H1 (cell line): ENCODE results near the gene PASK. TPM values are rescaled to one million over a fixed set of nuclear protein-coding genes. Genes with fewer than 3 reads are reported as not detected.

Experiments used
- CTCF ChIA-PET: fragments of 300-600 bp; sonication (Branson Sonifier 250); formaldehyde crosslinking; loops from one replicate; lab custom pipeline; 2021; ENCODE audit not compliant: partially characterized antibody; lab: Charles Lee
- POLR2A ChIA-PET: fragments of 300-600 bp; sonication (Branson Sonifier 250); formaldehyde crosslinking; loops from one replicate; lab custom pipeline; 2021; ENCODE audit warnings: inconsistent platforms; ENCODE audit not compliant: partially characterized antibody; lab: Charles Lee
- DNase-seq, 2 experiments: peaks; one replicate each; pipeline versions ENCODE4 v3.0.0 to v3.0.0-alpha.2; 2010 to 2022; ENCODE audit warnings: low spot score in 2 of 2, low read depth in 1 of 2, mixed read lengths in 1 of 2
- FAIRE-seq: peaks from 2 replicates; lab custom pipeline; 2011; peaks lifted over from hg19 to GRCh38; lab: Jason Lieb, UNC
- H2AFZ ChIP-seq: 2 replicates; pipeline ENCODE4 v1.8.1; 2012; ENCODE audit warnings: low read length, inconsistent platforms
- H2AK5ac ChIP-seq: 2 replicates; pipeline ENCODE4 v1.6.1; 2013; ENCODE audit warnings: low read depth, low read length
- H2BK120ac ChIP-seq: replicated peaks from 2 replicates; pipeline ENCODE3; 2013; ENCODE audit warnings: low read depth, low read length, inconsistent platforms
- H2BK12ac ChIP-seq: 2 replicates; pipeline ENCODE4 v1.6.1; 2013; ENCODE audit warnings: low read depth, low read length
- H2BK15ac ChIP-seq: 2 replicates; pipeline ENCODE4 v1.6.1; 2013; ENCODE audit warnings: low read length
- H2BK20ac ChIP-seq: 2 replicates; pipeline ENCODE4 v1.6.1; 2013; ENCODE audit warnings: low read length
- H2BK5ac ChIP-seq: 2 replicates; pipeline ENCODE4 v1.6.1; 2013; ENCODE audit warnings: low read depth, low read length
- H3K14ac ChIP-seq: 2 replicates; pipeline ENCODE4 v1.6.1; 2013; ENCODE audit warnings: inconsistent platforms; ENCODE audit not compliant: insufficient read length
- H3K18ac ChIP-seq: 2 replicates; pipeline ENCODE4 v1.6.1; 2013; ENCODE audit warnings: low read length; ENCODE audit errors: extremely low read depth
- H3K23ac ChIP-seq: 2 replicates; pipeline ENCODE4 v1.6.1; 2013; ENCODE audit warnings: inconsistent platforms; ENCODE audit not compliant: insufficient read length
- H3K23me2 ChIP-seq: 2 replicates; pipeline ENCODE4 v1.6.1; 2013; ENCODE audit warnings: low read depth, low read length
- H3K27ac ChIP-seq: 2 replicates; pipeline ENCODE4 v1.6.1; 2011; ENCODE audit warnings: low read depth, low read length, inconsistent platforms
- H3K27me3 ChIP-seq, 4 experiments: replicated peaks in 1 of 4; 1 replicate in 1 of 4; 2 replicates in 3 of 4; pipeline versions ENCODE4 v1.6.1 to v1.8.1; 2011 to 2013; ENCODE audit warnings: low read length in 3 of 4, mild to moderate bottlenecking in 3 of 4, inconsistent platforms in 2 of 4, mixed read lengths in 2 of 4, moderate library complexity in 1 of 4; ENCODE audit not compliant: control insufficient read depth in 3 of 4, insufficient read depth in 3 of 4; ENCODE audit errors: extremely low read depth in 1 of 4
- H3K36me3 ChIP-seq, 4 experiments: 2 replicates each; pipeline versions ENCODE4 v1.6.1 to v1.8.1; 2011 to 2013; ENCODE audit warnings: mild to moderate bottlenecking in 4 of 4, low read length in 3 of 4, moderate library complexity in 2 of 4, control low read depth in 1 of 4, inconsistent platforms in 1 of 4; ENCODE audit not compliant: insufficient read depth in 4 of 4, control insufficient read depth in 2 of 4
- H3K4ac ChIP-seq: replicated peaks from 2 replicates; pipeline ENCODE3; 2013; ENCODE audit warnings: low read length, low read depth, mixed read lengths, inconsistent platforms; ENCODE audit not compliant: insufficient read length
- H3K4me1 ChIP-seq, 4 experiments: replicated peaks in 1 of 4; 1 replicate in 1 of 4; 2 replicates in 3 of 4; pipeline versions ENCODE4 v1.6.1 to v1.8.1; 2011 to 2013; ENCODE audit warnings: low read length in 3 of 4, inconsistent platforms in 2 of 4, mixed read lengths in 1 of 4; ENCODE audit not compliant: insufficient read depth in 4 of 4, control insufficient read depth in 3 of 4
- H3K4me2 ChIP-seq, 2 experiments: 2 replicates each; pipeline versions ENCODE4 v1.6.1 to v1.8.1; 2011 to 2013; ENCODE audit warnings: low read depth in 2 of 2, low read length in 2 of 2, control low read depth in 1 of 2, inconsistent platforms in 1 of 2, mild to moderate bottlenecking in 1 of 2; ENCODE audit not compliant: insufficient read depth in 1 of 2
- H3K4me3 ChIP-seq, 4 experiments: fragments of 200-600, 300-600 bp in 1 of 4; sonication (generic), shearing (Covaris generic), sonication (Bioruptor Twin) in 1 of 4; 2 replicates each; pipeline versions ENCODE4 v1.5.1 to v1.8.1; 2011 to 2016; ENCODE audit warnings: low read length in 4 of 4, low read depth in 3 of 4, control low read depth in 2 of 4, inconsistent platforms in 2 of 4, mild to moderate bottlenecking in 2 of 4, mixed read lengths in 1 of 4, moderate library complexity in 1 of 4; ENCODE audit not compliant: insufficient read depth in 2 of 4; ENCODE audit errors: extremely low read depth in 1 of 4
- H3K56ac ChIP-seq: replicated peaks from 2 replicates; pipeline ENCODE3; 2013; ENCODE audit warnings: low read depth, mild to moderate bottlenecking, mixed read lengths, low read length, inconsistent platforms; ENCODE audit not compliant: insufficient read length
- H3K79me1 ChIP-seq: 2 replicates; pipeline ENCODE4 v1.6.1; 2013; ENCODE audit warnings: low read depth, low read length, control low read depth
- H3K79me2 ChIP-seq, 2 experiments: 2 replicates each; pipeline versions ENCODE4 v1.6.1 to v1.8.1; 2012 to 2013; ENCODE audit warnings: low read length in 2 of 2, mild to moderate bottlenecking in 2 of 2, inconsistent platforms in 1 of 2; ENCODE audit not compliant: insufficient read depth in 2 of 2, control insufficient read depth in 1 of 2
- H3K9ac ChIP-seq, 4 experiments: replicated peaks in 1 of 4; 1 replicate in 1 of 4; 2 replicates in 3 of 4; pipeline versions ENCODE4 v1.6.1 to v1.8.1; 2011 to 2013; ENCODE audit warnings: low read depth in 3 of 4, low read length in 3 of 4, control low read depth in 2 of 4, mild to moderate bottlenecking in 2 of 4, moderate library complexity in 2 of 4, inconsistent platforms in 1 of 4; ENCODE audit errors: extremely low read depth in 1 of 4
- H3K9me3 ChIP-seq, 2 experiments: 2 replicates each; pipeline versions ENCODE4 v1.6.1 to v1.8.1; 2012 to 2013; ENCODE audit warnings: mild to moderate bottlenecking in 2 of 2, moderate library complexity in 2 of 2, control low read depth in 1 of 2, inconsistent platforms in 1 of 2, low read depth in 1 of 2, low read length in 1 of 2, mixed read lengths in 1 of 2; ENCODE audit not compliant: insufficient read depth in 2 of 2
- H4K20me1 ChIP-seq, 2 experiments: replicated peaks in 1 of 2; 2 replicates each; pipeline versions ENCODE3 to v1.8.1; 2011 to 2013; ENCODE audit warnings: inconsistent platforms in 2 of 2, low read length in 2 of 2, mild to moderate bottlenecking in 1 of 2; ENCODE audit not compliant: insufficient read depth in 2 of 2, control insufficient read depth in 1 of 2
- H4K5ac ChIP-seq: 2 replicates; pipeline ENCODE4 v1.6.1; 2013; ENCODE audit warnings: low read length, low read depth, mixed read lengths, inconsistent platforms; ENCODE audit not compliant: insufficient read length
- H4K8ac ChIP-seq: 2 replicates; pipeline ENCODE4 v1.8.0; 2013; ENCODE audit warnings: mild to moderate bottlenecking, moderate library complexity, low read length, inconsistent platforms; ENCODE audit not compliant: insufficient read depth; ENCODE audit errors: extremely low read depth
- H4K91ac ChIP-seq: replicated peaks from 2 replicates; pipeline ENCODE3; 2013; ENCODE audit warnings: low read length, mixed read lengths, inconsistent platforms; ENCODE audit not compliant: insufficient read length
- CHD2 ChIP-seq: IDR thresholded peaks from 2 replicates; pipeline ENCODE4 v1.6.1; 2012; ENCODE audit warnings: low read length, improper control_type of control experiment
- CTBP2 ChIP-seq: IDR thresholded peaks from 2 replicates; pipeline ENCODE4 v1.7.0; 2011; ENCODE audit warnings: borderline replicate concordance, mild to moderate bottlenecking, moderate library complexity, mixed read lengths, low read length; ENCODE audit not compliant: insufficient read depth, insufficient read length
- GABPA ChIP-seq: IDR thresholded peaks from 2 replicates; pipeline ENCODE4 v1.6.1; 2011; ENCODE audit warnings: mild to moderate bottlenecking, low read length, moderate library complexity, borderline replicate concordance; ENCODE audit not compliant: insufficient read depth
- GTF2F1 ChIP-seq: IDR thresholded peaks from 2 replicates; pipeline ENCODE4 v1.6.1; 2012; ENCODE audit warnings: low read depth, low read length, improper control_type of control experiment, borderline replicate concordance
- RAD21 ChIP-seq, 2 experiments: IDR thresholded peaks in 1 of 2; conservative IDR thresholded peaks in 1 of 2; 2 replicates each; pipeline ENCODE4 v1.6.1; 2011; ENCODE audit warnings: low read depth in 2 of 2, low read length in 2 of 2, improper control_type of control experiment in 1 of 2, inconsistent platforms in 1 of 2, mild to moderate bottlenecking in 1 of 2, moderate library complexity in 1 of 2
- SP2 ChIP-seq: IDR thresholded peaks from 2 replicates; pipeline ENCODE4 v1.6.1; 2012; ENCODE audit warnings: mild to moderate bottlenecking, low read length, inconsistent platforms
- SRF ChIP-seq: IDR thresholded peaks from 2 replicates; pipeline ENCODE4 v1.6.1; 2011; ENCODE audit warnings: mild to moderate bottlenecking, low read depth, low read length, moderate library complexity
- TAF1 ChIP-seq: IDR thresholded peaks from 2 replicates; pipeline ENCODE4 v1.6.1; 2011; ENCODE audit warnings: mild to moderate bottlenecking, low read depth, low read length
- TCF12 ChIP-seq: IDR thresholded peaks from 2 replicates; pipeline ENCODE4 v1.6.1; 2011; ENCODE audit warnings: low read depth, mild to moderate bottlenecking, low read length
- YY1 ChIP-seq: IDR thresholded peaks from 2 replicates; pipeline ENCODE4 v1.6.1; 2011; ENCODE audit warnings: low read depth, mild to moderate bottlenecking, low read length
- WGBS, 2 experiments: shearing (Covaris generic) in 1 of 2; methylation state at CpG; one replicate each; pipeline versions ENCODE4 v1.1.6 to v1.1.7; 2013 to 2015; ENCODE audit warnings: low lambda C conversion rate in 2 of 2, mixed read lengths in 2 of 2, inconsistent platforms in 1 of 2, low coverage in 1 of 2, missing lambda C conversion rate in 1 of 2; ENCODE audit not compliant: insufficient replicate concordance in 2 of 2, insufficient coverage in 1 of 2, insufficient read length in 1 of 2; ENCODE audit errors: extremely low coverage in 1 of 2, missing lambda C conversion rate in 1 of 2; 5-methylcytosine and 5-hydroxymethylcytosine counted together
- polyA plus RNA-seq, 7 experiments: library from polyadenylated mRNA; depleted of rRNA in 3 of 7; stranded (reverse) in 5 of 7; unstranded in 2 of 7; fragments of >200 nt in 5 of 7; fragments of 200-250 nt in 2 of 7; gene quantifications; 1 replicate in 5 of 7; 2 replicates in 1 of 7; 4 replicates in 1 of 7; pipeline versions ENCODE4 v1.2.1 to v1.2.3, GENCODE V29; 2011 to 2013; ENCODE audit warnings: missing spikeins in 2 of 7, mixed read lengths in 2 of 7
- total RNA-seq: library from RNA; stranded (reverse); fragmentation: NEBNext Ultra II Directional; extraction: Animal tissue kit (Norgen Biotek cat#: 25700); gene quantifications from 2 replicates; pipeline ENCODE4 v1.2.1, GENCODE V29; 2021

Gene PASK
- total and polyA plus RNA-seq, 2 of the 8 experiments (the other 6 are each of a cell fraction or from before 2014, with no cell fraction given): 20.5 to 66.1 TPM

DNA sequence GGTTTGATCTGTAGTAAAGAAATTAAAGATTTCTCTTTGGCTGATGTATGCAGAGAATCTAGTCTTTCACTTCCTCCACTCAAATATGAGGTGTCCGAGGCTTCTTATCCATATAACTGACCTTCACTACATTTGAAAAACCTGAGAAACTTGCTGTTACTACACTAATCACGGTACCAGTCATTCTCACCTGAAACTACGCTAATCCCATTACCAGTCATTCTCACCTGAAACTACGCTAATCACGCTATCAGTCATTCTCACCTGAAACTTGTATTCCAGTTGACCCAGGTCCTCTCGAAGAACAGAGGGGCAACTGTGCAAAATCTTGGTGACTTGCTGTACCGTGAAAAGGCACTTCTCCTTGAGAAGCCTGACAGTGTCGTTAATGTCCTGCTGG, 52.3 kb downstream of the PASK start:
- no peak overlapping the region for H2BK15ac ChIP-seq
- H3K27ac ChIP-seq: no peak overlapping the region
- no peak overlapping the region for H2AFZ ChIP-seq
- no peak overlapping the region for H3K9ac ChIP-seq
- H4K91ac ChIP-seq: no peak overlapping the region
- H3K9me3 ChIP-seq: no peaks in the 10 kb centered on the region
- no peak overlapping the region for H2BK120ac ChIP-seq
- H2BK5ac ChIP-seq: no peak overlapping the region
- H2AK5ac ChIP-seq: no peak overlapping the region
- H4K20me1 ChIP-seq: peaks cover 0 to 13% of the 10 kb centered on the region in 2 experiments
- H3K4me3 ChIP-seq: no peak overlapping the region
- H3K23ac ChIP-seq: no peak overlapping the region
- no peak overlapping the region for H3K18ac ChIP-seq
- H3K14ac ChIP-seq: no peak overlapping the region
- H3K56ac ChIP-seq: no peak overlapping the region
- TF ChIP-seq CHD2 (no peak), SP2 (no peak), TAF1 (no peak), GABPA (no peak), YY1 (no peak), CTBP2 (no peak), GTF2F1 (no peak), SRF (no peak), RAD21 (IDR thresholded peaks at IDR 0.05 in 1 of 2, conservative IDR thresholded peaks at IDR 0.05 in 1 of 2; ENCODE audit: low read depth in 2 of 2, low read length in 2 of 2) (no peak), TCF12 (no peak)
- FAIRE-seq (no peak), DNase-seq (no peak)
- peaks cover 3% of the 10 kb centered on the region; the same call in 1 of the 2 replicates for H3K23me2 ChIP-seq
- H3K4ac ChIP-seq: no peak overlapping the region
- peaks cover 12 to 36% (median 29%) of the 10 kb centered on the region in 4 experiments for H3K36me3 ChIP-seq
- 89% methylated on average over 8 of the region's 8 CpGs; no CpG with 5 or more reads in 1 of the 2 experiments for WGBS, 2 experiments
- CTCF ChIA-PET: no interaction called here
- no peak overlapping the region for H4K8ac ChIP-seq
- H3K27me3 ChIP-seq: no peaks in the 10 kb centered on the region
- no peak overlapping the region for H3K4me2 ChIP-seq
- H3K4me1 ChIP-seq: peaks cover 0 to 12% (median 8%) of the 10 kb centered on the region in 4 experiments; a peak in 5 of 7 replicates
- no peak overlapping the region for H4K5ac ChIP-seq
- peaks cover 0 to 35% of the 10 kb centered on the region in 2 experiments; a peak in 2 of 4 replicates for H3K79me2 ChIP-seq
- H2BK20ac ChIP-seq: no peak overlapping the region
- no peak overlapping the region for H2BK12ac ChIP-seq
- POLR2A ChIA-PET: interaction anchor here (0.7 to 1.2 kb wide), 2 partner anchors 10 to 131 kb away, joined by 3 to 4 read pairs; no protein-coding TSS in a partner anchor
- H3K79me1 ChIP-seq: 0 out of 2 replicates have a peak, but pooled peaks cover 6% of the 10 kb centered on the region
